GM23338 (cell line): ENCODE results near the gene OTOS. TPM values are rescaled to one million over a fixed set of nuclear protein-coding genes. Genes with fewer than 3 reads are reported as not detected.

Experiments used
- ATAC-seq: fragments of 200-7000 bp; cut with Tn5 transposase; 3 replicates; pipeline ENCODE4 v1.9.1; 2020
- DNase-seq: peaks from one replicate; pipeline ENCODE4 v3.0.0-alpha.2; 2015; ENCODE audit warnings: low spot score
- H2AFZ ChIP-seq: fragments of 200-600 bp; sonication (generic); 2 replicates; pipeline ENCODE4 v1.8.0; 2016; ENCODE audit warnings: antibody characterized with exemption, mild to moderate bottlenecking, moderate library complexity
- H3F3A ChIP-seq: fragments of 200-600 bp; sonication (generic); replicated peaks from 2 replicates; pipeline ENCODE4 v1.8.0; 2017; ENCODE audit warnings: antibody characterized with exemption, mixed run types, low read depth
- H3K27ac ChIP-seq: fragments of 200-600 bp; sonication (generic); 2 replicates; pipeline ENCODE4 v1.6.1; 2016; ENCODE audit warnings: low read depth
- H3K27me3 ChIP-seq: fragments of 200-600 bp; sonication (generic); 2 replicates; pipeline ENCODE4 v1.8.0; 2016; ENCODE audit warnings: mild to moderate bottlenecking, mixed run types, moderate library complexity; ENCODE audit not compliant: insufficient read depth
- H3K36me3 ChIP-seq: fragments of 200-600 bp; sonication (generic); 2 replicates; pipeline ENCODE4 v1.8.0; 2016; ENCODE audit warnings: mild to moderate bottlenecking; ENCODE audit not compliant: insufficient read depth
- H3K4me1 ChIP-seq: fragments of 200-600 bp; sonication (generic); 2 replicates; pipeline ENCODE4 v1.8.0; 2016; ENCODE audit warnings: mild to moderate bottlenecking, moderate library complexity; ENCODE audit not compliant: insufficient read depth
- H3K4me2 ChIP-seq: fragments of 200-600 bp; sonication (generic); 2 replicates; pipeline ENCODE4 v1.7.1; 2017; ENCODE audit warnings: mixed run types
- H3K4me3 ChIP-seq: fragments of 200-600 bp; sonication (generic); 2 replicates; pipeline ENCODE4 v1.6.1; 2016; ENCODE audit warnings: mixed run types
- H3K79me2 ChIP-seq: fragments of 200-600 bp; sonication (generic); replicated peaks from 2 replicates; pipeline ENCODE4 v1.8.0; 2017; ENCODE audit warnings: mild to moderate bottlenecking; ENCODE audit not compliant: insufficient read depth
- H3K9me2 ChIP-seq: fragments of 200-600 bp; sonication (generic); 2 replicates; pipeline ENCODE4 v1.8.0; 2017; ENCODE audit not compliant: insufficient read depth
- H4K20me1 ChIP-seq: fragments of 200-600 bp; sonication (generic); replicated peaks from 2 replicates; pipeline ENCODE4 v1.8.0; 2017; ENCODE audit warnings: mild to moderate bottlenecking; ENCODE audit not compliant: insufficient read depth
- H3K27ac Mint-ChIP-seq: 2 replicates; pipeline ENCODE4 v1.8.0; 2020; ENCODE audit warnings: inconsistent platforms, mild to moderate bottlenecking, moderate library complexity, mixed read lengths
- H3K27me3 Mint-ChIP-seq: 3 replicates; pipeline ENCODE4 v1.8.0; 2022; ENCODE audit warnings: low read depth, mild to moderate bottlenecking, moderate library complexity, mixed read lengths, inconsistent platforms; ENCODE audit not compliant: insufficient read depth, poor library complexity
- H3K36me3 Mint-ChIP-seq: 3 replicates; pipeline ENCODE4 v1.8.0; 2021; ENCODE audit warnings: low read depth, mild to moderate bottlenecking, inconsistent platforms, moderate library complexity, mixed read lengths
- H3K4me1 Mint-ChIP-seq: 3 replicates; pipeline ENCODE4 v1.8.0; 2020; ENCODE audit warnings: mild to moderate bottlenecking, inconsistent platforms, mixed read lengths
- H3K4me3 Mint-ChIP-seq: 3 replicates; pipeline ENCODE4 v1.8.0; 2021; ENCODE audit warnings: moderate library complexity, mild to moderate bottlenecking, inconsistent platforms, mixed read lengths
- H3K9me3 Mint-ChIP-seq: 3 replicates; pipeline ENCODE4 v1.8.0; 2020; ENCODE audit warnings: moderate library complexity, mild to moderate bottlenecking, inconsistent platforms, mixed read lengths
- CREB1 ChIP-seq: fragments of 250-450 bp; sonication (Bioruptor Pico); IDR thresholded peaks from 2 replicates; pipeline ENCODE4 v1.5.0; 2020; ENCODE audit warnings: low read depth, mild to moderate bottlenecking, moderate library complexity
- EZH2phosphoT487 ChIP-seq: fragments of 200-600 bp; sonication (generic); IDR thresholded peaks from one replicate; pipeline ENCODE4 v1.8.1; 2018; ENCODE audit warnings: antibody characterized with exemption; ENCODE audit not compliant: unreplicated experiment
- JUNB ChIP-seq: IDR thresholded peaks from one replicate; pipeline ENCODE4 v1.6.1; 2016; ENCODE audit warnings: antibody characterized with exemption; ENCODE audit not compliant: unreplicated experiment
- POLR2AphosphoS5 ChIP-seq: IDR thresholded peaks from 2 replicates; pipeline ENCODE4 v1.6.1; 2016; ENCODE audit warnings: antibody characterized with exemption, low read depth
- REST ChIP-seq: IDR thresholded peaks from one replicate; pipeline ENCODE4 v1.6.1; 2018; ENCODE audit warnings: antibody characterized with exemption; ENCODE audit not compliant: unreplicated experiment
- ZNF331 ChIP-seq: fragments of 250-450 bp; sonication (Bioruptor Pico); IDR thresholded peaks from 2 replicates; pipeline ENCODE4 v1.5.0; 2020; ENCODE audit warnings: low read depth, mild to moderate bottlenecking, moderate library complexity
- ZNF462 ChIP-seq: fragments of 250-450 bp; sonication (Bioruptor Pico); IDR thresholded peaks from 2 replicates; pipeline ENCODE4 v1.5.0; 2020; ENCODE audit warnings: mild to moderate bottlenecking, moderate library complexity
- polyA plus RNA-seq: library from polyadenylated mRNA; unstranded; fragments of >200 nt; fragmentation: Nextera tagmentation; extraction: Ambion mirVana; gene quantifications from 2 replicates; pipeline ENCODE4 v1.2.1, GENCODE V29; 2016
- total RNA-seq: library from RNA; depleted of rRNA; stranded (reverse); fragments of >200 nt; shearing (Covaris generic); gene quantifications from 2 replicates; pipeline ENCODE4 v1.2.3, GENCODE V29; 2014
- TF ChIP-seq, protein P1 (sequence below): IDR thresholded peaks from 2 replicates; pipeline ENCODE4 v1.6.1; 2016; ENCODE audit warnings: antibody characterized with exemption
- TF ChIP-seq, protein P2 (sequence below), 2 experiments: fragments of 200-600 bp in 1 of 2; sonication (generic) in 1 of 2; conservative IDR thresholded peaks; 2 replicates each; pipeline versions ENCODE4 v1.5.1 to v1.6.1; 2016 to 2017; ENCODE audit warnings: antibody characterized with exemption in 2 of 2, low read depth in 2 of 2, mild to moderate bottlenecking in 2 of 2, moderate library complexity in 1 of 2

The OTOS gene
- total and polyA plus RNA-seq, 2 experiments from 2014 or later, result 0.40 TPM; not detected in 1

GRCh38 chr2:240132651-240132980, 7.8 kb downstream of the OTOS start:
- H3K79me2 ChIP-seq, result peaks cover 31% of the 10 kb centered on the region
- peaks cover 15% of the 10 kb centered on the region for H4K20me1 ChIP-seq
- Mint-ChIP-seq H3K4me1 (peaks cover 22% of the 10 kb centered on the region), H3K27ac (no peak overlapping the region), H3K9me3 (peaks cover 4% of the 10 kb centered on the region; the same call in 1 of the 3 replicates), H3K4me3 (no peak overlapping the region), H3K27me3 (peaks cover 4% of the 10 kb centered on the region), H3K36me3 (peaks cover 72% of the 10 kb centered on the region)
- H3K27me3 ChIP-seq, result no peaks in the 10 kb centered on the region
- no peaks in the 10 kb centered on the region for H3F3A ChIP-seq
- H3K36me3 ChIP-seq, result peaks cover 35% of the 10 kb centered on the region
- H3K4me3 ChIP-seq, result no peak overlapping the region
- no peak overlapping the region for H2AFZ ChIP-seq
- ATAC-seq (no peak), DNase-seq (no peak)
- no peaks in the 10 kb centered on the region; the same call in 1 of the 2 replicates for H3K4me1 ChIP-seq
- no peak overlapping the region for H3K4me2 ChIP-seq
- no peak overlapping the region for H3K27ac ChIP-seq
- TF ChIP-seq POLR2AphosphoS5 (no peak), REST (no peak), CREB1 (no peak), JUNB (no peak), EZH2phosphoT487 (no peak), ZNF331 (no peak), ZNF462 (CRISPR knock-in tag) (no peak)
- TF ChIP-seq, protein P1, sequence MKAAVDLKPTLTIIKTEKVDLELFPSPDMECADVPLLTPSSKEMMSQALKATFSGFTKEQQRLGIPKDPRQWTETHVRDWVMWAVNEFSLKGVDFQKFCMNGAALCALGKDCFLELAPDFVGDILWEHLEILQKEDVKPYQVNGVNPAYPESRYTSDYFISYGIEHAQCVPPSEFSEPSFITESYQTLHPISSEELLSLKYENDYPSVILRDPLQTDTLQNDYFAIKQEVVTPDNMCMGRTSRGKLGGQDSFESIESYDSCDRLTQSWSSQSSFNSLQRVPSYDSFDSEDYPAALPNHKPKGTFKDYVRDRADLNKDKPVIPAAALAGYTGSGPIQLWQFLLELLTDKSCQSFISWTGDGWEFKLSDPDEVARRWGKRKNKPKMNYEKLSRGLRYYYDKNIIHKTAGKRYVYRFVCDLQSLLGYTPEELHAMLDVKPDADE, result no peak
- TF ChIP-seq, protein P2, sequence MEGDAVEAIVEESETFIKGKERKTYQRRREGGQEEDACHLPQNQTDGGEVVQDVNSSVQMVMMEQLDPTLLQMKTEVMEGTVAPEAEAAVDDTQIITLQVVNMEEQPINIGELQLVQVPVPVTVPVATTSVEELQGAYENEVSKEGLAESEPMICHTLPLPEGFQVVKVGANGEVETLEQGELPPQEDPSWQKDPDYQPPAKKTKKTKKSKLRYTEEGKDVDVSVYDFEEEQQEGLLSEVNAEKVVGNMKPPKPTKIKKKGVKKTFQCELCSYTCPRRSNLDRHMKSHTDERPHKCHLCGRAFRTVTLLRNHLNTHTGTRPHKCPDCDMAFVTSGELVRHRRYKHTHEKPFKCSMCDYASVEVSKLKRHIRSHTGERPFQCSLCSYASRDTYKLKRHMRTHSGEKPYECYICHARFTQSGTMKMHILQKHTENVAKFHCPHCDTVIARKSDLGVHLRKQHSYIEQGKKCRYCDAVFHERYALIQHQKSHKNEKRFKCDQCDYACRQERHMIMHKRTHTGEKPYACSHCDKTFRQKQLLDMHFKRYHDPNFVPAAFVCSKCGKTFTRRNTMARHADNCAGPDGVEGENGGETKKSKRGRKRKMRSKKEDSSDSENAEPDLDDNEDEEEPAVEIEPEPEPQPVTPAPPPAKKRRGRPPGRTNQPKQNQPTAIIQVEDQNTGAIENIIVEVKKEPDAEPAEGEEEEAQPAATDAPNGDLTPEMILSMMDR (conservative IDR thresholded peaks at IDR 0.05; ENCODE audit: low read depth in 2 of 2), result no peak
- H3K9me2 ChIP-seq, result no peaks in the 10 kb centered on the region
